SH-SY5Y (cell line): ENCODE data around the gene TCP10L.

Experiments
- GATA2 ChIP-seq: IDR thresholded peaks from 2 replicates; pipeline ENCODE4 v1.6.1; 2011; ENCODE audit warnings: mild to moderate bottlenecking, low read depth, low read length
- GATA3 ChIP-seq: IDR thresholded peaks from 2 replicates; pipeline ENCODE4 v1.6.1; 2011; ENCODE audit warnings: low read depth, mild to moderate bottlenecking, low read length, moderate library complexity

- TF ChIP-seq GATA3 (no peak), GATA2 (no peak)
Measured at GRCh38 chr21:32584472-32584871, 851 bp downstream of the TCP10L start.
